Nephron progenitor cell (in vitro differentiated cells): ENCODE data around the gene DUSP6.

Experiments
- DNase-seq: peaks from one replicate; pipeline ENCODE4 v3.0.0; 2021
- H3K27ac Mint-ChIP-seq: 2 replicates; pipeline ENCODE4 v1.8.0; 2021; ENCODE audit warnings: mild to moderate bottlenecking, moderate library complexity, mixed read lengths
- H3K27me3 Mint-ChIP-seq: 2 replicates; pipeline ENCODE4 v1.8.0; 2021; ENCODE audit warnings: mild to moderate bottlenecking, low read depth, mixed read lengths; ENCODE audit not compliant: poor library complexity
- H3K36me3 Mint-ChIP-seq: 2 replicates; pipeline ENCODE4 v1.8.0; 2021; ENCODE audit warnings: low read depth, mixed read lengths
- H3K4me1 Mint-ChIP-seq: 2 replicates; pipeline ENCODE4 v1.8.0; 2021; ENCODE audit warnings: mixed read lengths
- H3K4me3 Mint-ChIP-seq: 2 replicates; pipeline ENCODE4 v1.8.0; 2021; ENCODE audit warnings: mild to moderate bottlenecking, moderate library complexity, mixed read lengths
- H3K9me3 Mint-ChIP-seq: 2 replicates; pipeline ENCODE4 v1.8.0; 2021; ENCODE audit warnings: mild to moderate bottlenecking, moderate library complexity, mixed read lengths
- CTCF ChIP-seq: fragments of 200-600 bp; sonication (generic); IDR thresholded peaks from 2 replicates; pipeline ENCODE4 v1.5.0; 2021; ENCODE audit warnings: antibody characterized with exemption

DUSP6 gene

GRCh38 chr12:89335452-89336244 lies 16.7 kb downstream of the DUSP6 start:
- peaks cover 18% of the 10 kb centered on the region for H3K9me3 Mint-ChIP-seq
- no peak for DNase-seq
- peak overlapping the region; percentile 99 for H3K27ac Mint-ChIP-seq
- TF ChIP-seq CTCF = no peak
- H3K36me3 Mint-ChIP-seq = peaks cover 12% of the 10 kb centered on the region
- no peak overlapping the region for H3K4me3 Mint-ChIP-seq
- peaks cover 4% of the 10 kb centered on the region for H3K27me3 Mint-ChIP-seq
- peaks cover 72% of the 10 kb centered on the region for H3K4me1 Mint-ChIP-seq

GRCh38 chr12:89334548-89335169 lies 17.6 kb downstream of the DUSP6 start:
- Mint-ChIP-seq H3K27me3 (peaks cover 4% of the 10 kb centered on the region), H3K27ac (peak overlapping the region; percentile 99), H3K4me1 (peaks cover 67% of the 10 kb centered on the region)

GRCh38 chr12:89333564-89334252 lies 18.6 kb downstream of the DUSP6 start:
- H3K4me3 Mint-ChIP-seq = peak overlapping the region; percentile 62
- H3K4me1 Mint-ChIP-seq = peaks cover 66% of the 10 kb centered on the region
- no peak for TF ChIP-seq CTCF
- peak overlapping the region; percentile 99 for H3K27ac Mint-ChIP-seq
- peaks cover 23% of the 10 kb centered on the region for H3K36me3 Mint-ChIP-seq
- peaks cover 4% of the 10 kb centered on the region for H3K27me3 Mint-ChIP-seq
- no peak for DNase-seq
- peaks cover 34% of the 10 kb centered on the region for H3K9me3 Mint-ChIP-seq

More at GRCh38 chr12:89334548-89335169, 17.6 kb downstream of the DUSP6 start:
- peak overlapping the region; percentile 18 for H3K4me3 Mint-ChIP-seq
- H3K36me3 Mint-ChIP-seq = peaks cover 18% of the 10 kb centered on the region
- no peak for TF ChIP-seq CTCF
- H3K9me3 Mint-ChIP-seq = peaks cover 28% of the 10 kb centered on the region
- no peak for DNase-seq

- no peak for TF ChIP-seq CTCF
- peaks cover 34% of the 10 kb centered on the region for H3K9me3 Mint-ChIP-seq
- H3K27ac Mint-ChIP-seq = peak overlapping the region; percentile 98
- no peak for DNase-seq
- H3K36me3 Mint-ChIP-seq = peaks cover 23% of the 10 kb centered on the region
- H3K27me3 Mint-ChIP-seq = peaks cover 4% of the 10 kb centered on the region
- peaks cover 74% of the 10 kb centered on the region for H3K4me1 Mint-ChIP-seq
- H3K4me3 Mint-ChIP-seq = peak overlapping the region; percentile 37
These were observed 23.9 kb downstream of the DUSP6 start for GRCh38 chr12:89328151-89329030.

GRCh38 chr12:89327486-89328094 lies 24.7 kb downstream of the DUSP6 start:
- H3K27me3 Mint-ChIP-seq = peaks cover 4% of the 10 kb centered on the region
- no peak for DNase-seq
- no peak for TF ChIP-seq CTCF
- H3K36me3 Mint-ChIP-seq = peaks cover 23% of the 10 kb centered on the region
- peaks cover 34% of the 10 kb centered on the region for H3K9me3 Mint-ChIP-seq
- H3K4me3 Mint-ChIP-seq = peak overlapping the region; percentile 74
- peak overlapping the region; percentile 98 for H3K27ac Mint-ChIP-seq
- peaks cover 74% of the 10 kb centered on the region for H3K4me1 Mint-ChIP-seq
